Measurements from ENCODE around the gene TMEM183A.

GRCh38 chr1:203038217-203038741 lies 31.1 kb downstream of the TMEM183A start:
- TF ChIP-seq CTCF (IDR thresholded peaks at IDR 0.05; ENCODE audit: borderline replicate concordance, extremely low read depth, low read length, poor library complexity, severe bottlenecking) (no peak), EZH2 (IDR thresholded peaks at IDR 0.05; ENCODE audit: borderline replicate concordance, low read depth, low read length, severe bottlenecking) (no peak)
